GM12878 (cell line): ENCODE measurements around the gene MEIS1. TPM values are rescaled to one million over a fixed set of nuclear protein-coding genes. Genes with fewer than 3 reads are reported as not detected.

ENCODE experiments used
- ATAC-seq: fragments of 200-7000 bp; cut with Tn5 transposase; 3 replicates; pipeline ENCODE4 v1.9.1; 2020; ENCODE audit warnings: mild to moderate bottlenecking, moderate library complexity
- BruUV-seq: library from RNA; stranded (reverse); fragments of 400-500 nt; replicated peaks from 2 replicates; lab custom pipeline; 2021; lab: Mats Ljungman, UMichigan
- CTCF ChIA-PET: fragments of 300-600 bp; sonication (Branson Sonifier 250); formaldehyde crosslinking; extraction: SDS; loops from one replicate; lab custom pipeline; 2021; ENCODE audit warnings: inconsistent platforms; lab: Yijun Ruan, JAX
- POLR2A ChIA-PET: fragments of 350-600 bp; formaldehyde crosslinking; extraction: SDS; loops from one replicate; lab custom pipeline; 2021; ENCODE audit warnings: inconsistent platforms; lab: Charles Lee
- RAD21 ChIA-PET: fragments of 300-600 bp; sonication (Branson Sonifier 250); formaldehyde crosslinking; loops from one replicate; lab custom pipeline; 2023; ENCODE audit warnings: antibody characterized with exemption; ENCODE audit not compliant: unreplicated experiment; lab: Charles Lee
- SMC1A ChIA-PET: fragments of 300-600 bp; sonication (Branson Sonifier 250); formaldehyde crosslinking; loops from one replicate; lab custom pipeline; 2023; ENCODE audit not compliant: unreplicated experiment, uncharacterized antibody; lab: Charles Lee
- DNase-seq: peaks from one replicate; pipeline ENCODE4 v3.0.0-alpha.2; 2011; ENCODE audit warnings: low read depth, low spot score
- FAIRE-seq: peaks from 3 replicates; lab custom pipeline; 2011; peaks lifted over from hg19 to GRCh38; lab: Jason Lieb, UNC
- H2AFZ ChIP-seq: 2 replicates; pipeline ENCODE4 v1.6.0; 2011; ENCODE audit warnings: low read depth, low read length, control low read depth; ENCODE audit not compliant: control insufficient read depth
- H3K27ac ChIP-seq: 2 replicates; pipeline ENCODE4 v1.5.1; 2011; ENCODE audit warnings: control low read depth; ENCODE audit not compliant: control insufficient read depth, insufficient read depth
- H3K27me3 ChIP-seq, 2 experiments: replicated peaks in 1 of 2; 2 replicates each; pipeline versions ENCODE4 v1.6.0 to v1.6.1; 2011; ENCODE audit warnings: low read length in 1 of 2; ENCODE audit not compliant: control insufficient read depth in 2 of 2, insufficient read depth in 2 of 2
- H3K36me3 ChIP-seq, 2 experiments: 2 replicates each; pipeline ENCODE4 v1.5.1; 2011; ENCODE audit warnings: low read length in 1 of 2; ENCODE audit not compliant: control insufficient read depth in 2 of 2, insufficient read depth in 2 of 2
- H3K4me1 ChIP-seq: 2 replicates; pipeline ENCODE4 v1.6.1; 2011; ENCODE audit warnings: mild to moderate bottlenecking, low read length, moderate library complexity, mixed read lengths; ENCODE audit not compliant: control insufficient read depth, insufficient read depth
- H3K4me2 ChIP-seq: 2 replicates; pipeline ENCODE4 v1.6.0; 2011; ENCODE audit warnings: control low read depth; ENCODE audit not compliant: control insufficient read depth, insufficient read depth
- H3K4me3 ChIP-seq: fragments of 200-600 bp; sonication (generic); 2 replicates; pipeline ENCODE4 v1.5.1; 2016
- H3K79me2 ChIP-seq: 2 replicates; pipeline ENCODE4 v1.6.0; 2011; ENCODE audit warnings: low read length; ENCODE audit not compliant: control insufficient read depth, insufficient read depth
- H3K9ac ChIP-seq: 2 replicates; pipeline ENCODE4 v1.8.0; 2011; ENCODE audit warnings: low read length, control low read depth, mixed read lengths; ENCODE audit not compliant: control insufficient read depth, insufficient read depth
- H3K9me3 ChIP-seq: replicated peaks from 3 replicates; pipeline ENCODE4 v1.5.1; 2011; ENCODE audit warnings: mild to moderate bottlenecking, low read length; ENCODE audit not compliant: control insufficient read depth, insufficient read depth
- H4K20me1 ChIP-seq: 2 replicates; pipeline ENCODE4 v1.6.0; 2011; ENCODE audit not compliant: control insufficient read depth, insufficient read depth
- EZH2 ChIP-seq: IDR thresholded peaks from 2 replicates; pipeline ENCODE4 v1.6.1; 2012; ENCODE audit warnings: low read depth, mild to moderate bottlenecking, control low read depth, inconsistent platforms, low read length, borderline replicate concordance; ENCODE audit not compliant: control insufficient read depth
- MYB ChIP-seq: fragments of 150-350 bp; IDR thresholded peaks from 2 replicates; pipeline ENCODE4 v1.6.1; 2014; ENCODE audit warnings: mild to moderate bottlenecking, low read depth, low read length, borderline replicate concordance
- RUNX3 ChIP-seq: IDR thresholded peaks from 2 replicates; pipeline ENCODE4 v1.6.1; 2012; ENCODE audit warnings: low read length, inconsistent platforms
- SREBF2 ChIP-seq: IDR thresholded peaks from 2 replicates; pipeline ENCODE4 v1.6.1; 2012; ENCODE audit warnings: mild to moderate bottlenecking, low read length
- TARDBP ChIP-seq: IDR thresholded peaks from 2 replicates; pipeline ENCODE4 v1.6.1; 2016; ENCODE audit warnings: borderline replicate concordance
- ZNF24 ChIP-seq: fragments of 450-650 bp; IDR thresholded peaks from 2 replicates; pipeline ENCODE4 v1.6.1; 2017; ENCODE audit warnings: antibody characterized with exemption, mild to moderate bottlenecking
- ZZZ3 ChIP-seq: IDR thresholded peaks from 2 replicates; pipeline ENCODE4 v1.6.1; 2011; ENCODE audit warnings: low read depth; ENCODE audit not compliant: control insufficient read depth, insufficient read length
- WGBS: methylation state at CpG from one replicate; pipeline ENCODE4 v1.1.6; 2016; ENCODE audit warnings: low lambda C conversion rate; ENCODE audit not compliant: insufficient replicate concordance, insufficient coverage; ENCODE audit errors: missing lambda C conversion rate; 5-methylcytosine and 5-hydroxymethylcytosine counted together
- in situ Hi-C: fragments of 300-500 bp; cut with MboI; formaldehyde crosslinking; loops from 9 replicates; pipeline ENCODE4 v1.14.3; 2018; ENCODE audit warnings: mixed read lengths
- intact Hi-C: fragments of 100-400 bp; cut with micrococcal nuclease; formaldehyde crosslinking; loops from one replicate; pipeline ENCODE4 v1.14.2; 2022; ENCODE audit not compliant: unreplicated experiment
- polyA plus RNA-seq, 11 experiments: library from polyadenylated mRNA; depleted of rRNA in 4 of 11; unstranded in 6 of 11; stranded (reverse) in 5 of 11; fragments of >200 nt; fragmentation: Nextera tagmentation in 4 of 11; fragmentation: Illumina TruSeq in 1 of 11; extraction: Ambion mirVana in 4 of 11; extraction: Trizol in 1 of 11; gene quantifications; 1 replicate in 1 of 11; 2 replicates in 10 of 11; pipeline versions ENCODE4 v1.2.1 to v1.2.3, GENCODE V29; 2011 to 2016; ENCODE audit warnings: inconsistent platforms in 2 of 11, missing spikeins in 2 of 11, low read depth in 1 of 11
- total RNA-seq, 4 experiments: library from RNA; depleted of rRNA in 3 of 4; stranded (reverse); fragments of >200 nt in 3 of 4; fragmentation: Illumina TruSeq in 1 of 4; extraction: Trizol in 1 of 4; gene quantifications; 2 replicates each; pipeline versions ENCODE4 v1.2.1 to v1.2.3, GENCODE V29; 2013 to 2021
- TF ChIP-seq, protein P1 (sequence below): IDR thresholded peaks from 2 replicates; pipeline ENCODE4 v1.6.1; 2012; ENCODE audit warnings: mild to moderate bottlenecking, low read depth, low read length
- TF ChIP-seq, protein P2 (sequence below): fragments of 150-350 bp; IDR thresholded peaks from 2 replicates; pipeline ENCODE4 v1.6.1; 2016; ENCODE audit warnings: low read depth, low read length
- TF ChIP-seq, protein P3 (sequence below): fragments of 450-650 bp; IDR thresholded peaks from 2 replicates; pipeline ENCODE4 v1.6.1; 2014; ENCODE audit warnings: mild to moderate bottlenecking
- TF ChIP-seq, protein P4 (sequence below): fragments of 150-350 bp; IDR thresholded peaks from 2 replicates; pipeline ENCODE4 v1.6.1; 2014; ENCODE audit warnings: mild to moderate bottlenecking, low read depth, low read length

MEIS1 gene
- total and polyA plus RNA-seq, 10 of the 15 experiments (the other 5 are each of a cell fraction or from before 2014, with no cell fraction given): 0.04 to 0.31 (median 0.14) TPM; not detected in 6

DNA sequence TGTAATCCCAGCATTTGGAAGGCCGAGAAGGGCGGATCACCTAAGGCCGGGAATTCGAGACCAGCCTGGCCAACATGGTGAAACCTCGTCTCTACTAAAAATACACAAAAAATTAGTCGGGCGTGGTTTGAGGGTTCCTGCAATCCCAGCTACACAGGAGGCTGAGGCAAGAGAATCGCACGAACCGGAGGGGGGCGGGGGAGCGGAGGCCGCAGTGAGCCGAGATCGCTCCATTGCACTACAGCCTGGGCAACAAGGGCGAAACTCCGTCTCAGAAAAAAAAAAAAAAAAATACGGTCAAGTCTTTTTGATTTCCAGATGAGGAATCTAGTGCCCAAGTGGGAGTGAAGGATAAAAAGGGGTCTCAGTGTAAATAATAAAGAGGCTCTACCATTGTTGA lies 16.5 kb upstream of the MEIS1 start:
- 45% methylated on average over 11 of the region's 18 CpGs for WGBS
- no peaks in the 10 kb centered on the region for H4K20me1 ChIP-seq
- H3K79me2 ChIP-seq: no peaks in the 10 kb centered on the region
- no peak overlapping the region for H3K4me2 ChIP-seq
- ATAC-seq (no peak), DNase-seq (no peak), FAIRE-seq (no peak)
- no peaks in the 10 kb centered on the region for H3K36me3 ChIP-seq
- H3K27ac ChIP-seq: no peak overlapping the region
- CTCF ChIA-PET: interaction anchor here (0.6 to 2.1 kb wide), 2 partner anchors 10 to 11 kb away, joined by 3 to 5 read pairs; no protein-coding TSS in a partner anchor
- SMC1A ChIA-PET: no interaction called here
- no peaks in the 10 kb centered on the region for H3K9me3 ChIP-seq
- no TSS peak for BruUV-seq
- H3K4me1 ChIP-seq: no peaks in the 10 kb centered on the region
- H2AFZ ChIP-seq: no peak overlapping the region
- RAD21 ChIA-PET: no interaction called here
- no peak overlapping the region for H3K4me3 ChIP-seq
- in situ Hi-C loops: no loop called here
- POLR2A ChIA-PET: no interaction called here
- H3K9ac ChIP-seq: no peak overlapping the region
- H3K27me3 ChIP-seq: no peaks in the 10 kb centered on the region; a peak in 1 of 4 replicates
- intact Hi-C loops: no loop called here
- TF ChIP-seq, protein P1, sequence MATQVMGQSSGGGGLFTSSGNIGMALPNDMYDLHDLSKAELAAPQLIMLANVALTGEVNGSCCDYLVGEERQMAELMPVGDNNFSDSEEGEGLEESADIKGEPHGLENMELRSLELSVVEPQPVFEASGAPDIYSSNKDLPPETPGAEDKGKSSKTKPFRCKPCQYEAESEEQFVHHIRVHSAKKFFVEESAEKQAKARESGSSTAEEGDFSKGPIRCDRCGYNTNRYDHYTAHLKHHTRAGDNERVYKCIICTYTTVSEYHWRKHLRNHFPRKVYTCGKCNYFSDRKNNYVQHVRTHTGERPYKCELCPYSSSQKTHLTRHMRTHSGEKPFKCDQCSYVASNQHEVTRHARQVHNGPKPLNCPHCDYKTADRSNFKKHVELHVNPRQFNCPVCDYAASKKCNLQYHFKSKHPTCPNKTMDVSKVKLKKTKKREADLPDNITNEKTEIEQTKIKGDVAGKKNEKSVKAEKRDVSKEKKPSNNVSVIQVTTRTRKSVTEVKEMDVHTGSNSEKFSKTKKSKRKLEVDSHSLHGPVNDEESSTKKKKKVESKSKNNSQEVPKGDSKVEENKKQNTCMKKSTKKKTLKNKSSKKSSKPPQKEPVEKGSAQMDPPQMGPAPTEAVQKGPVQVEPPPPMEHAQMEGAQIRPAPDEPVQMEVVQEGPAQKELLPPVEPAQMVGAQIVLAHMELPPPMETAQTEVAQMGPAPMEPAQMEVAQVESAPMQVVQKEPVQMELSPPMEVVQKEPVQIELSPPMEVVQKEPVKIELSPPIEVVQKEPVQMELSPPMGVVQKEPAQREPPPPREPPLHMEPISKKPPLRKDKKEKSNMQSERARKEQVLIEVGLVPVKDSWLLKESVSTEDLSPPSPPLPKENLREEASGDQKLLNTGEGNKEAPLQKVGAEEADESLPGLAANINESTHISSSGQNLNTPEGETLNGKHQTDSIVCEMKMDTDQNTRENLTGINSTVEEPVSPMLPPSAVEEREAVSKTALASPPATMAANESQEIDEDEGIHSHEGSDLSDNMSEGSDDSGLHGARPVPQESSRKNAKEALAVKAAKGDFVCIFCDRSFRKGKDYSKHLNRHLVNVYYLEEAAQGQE: no peak
- TF ChIP-seq MYB: no peak
- TF ChIP-seq, protein P2, sequence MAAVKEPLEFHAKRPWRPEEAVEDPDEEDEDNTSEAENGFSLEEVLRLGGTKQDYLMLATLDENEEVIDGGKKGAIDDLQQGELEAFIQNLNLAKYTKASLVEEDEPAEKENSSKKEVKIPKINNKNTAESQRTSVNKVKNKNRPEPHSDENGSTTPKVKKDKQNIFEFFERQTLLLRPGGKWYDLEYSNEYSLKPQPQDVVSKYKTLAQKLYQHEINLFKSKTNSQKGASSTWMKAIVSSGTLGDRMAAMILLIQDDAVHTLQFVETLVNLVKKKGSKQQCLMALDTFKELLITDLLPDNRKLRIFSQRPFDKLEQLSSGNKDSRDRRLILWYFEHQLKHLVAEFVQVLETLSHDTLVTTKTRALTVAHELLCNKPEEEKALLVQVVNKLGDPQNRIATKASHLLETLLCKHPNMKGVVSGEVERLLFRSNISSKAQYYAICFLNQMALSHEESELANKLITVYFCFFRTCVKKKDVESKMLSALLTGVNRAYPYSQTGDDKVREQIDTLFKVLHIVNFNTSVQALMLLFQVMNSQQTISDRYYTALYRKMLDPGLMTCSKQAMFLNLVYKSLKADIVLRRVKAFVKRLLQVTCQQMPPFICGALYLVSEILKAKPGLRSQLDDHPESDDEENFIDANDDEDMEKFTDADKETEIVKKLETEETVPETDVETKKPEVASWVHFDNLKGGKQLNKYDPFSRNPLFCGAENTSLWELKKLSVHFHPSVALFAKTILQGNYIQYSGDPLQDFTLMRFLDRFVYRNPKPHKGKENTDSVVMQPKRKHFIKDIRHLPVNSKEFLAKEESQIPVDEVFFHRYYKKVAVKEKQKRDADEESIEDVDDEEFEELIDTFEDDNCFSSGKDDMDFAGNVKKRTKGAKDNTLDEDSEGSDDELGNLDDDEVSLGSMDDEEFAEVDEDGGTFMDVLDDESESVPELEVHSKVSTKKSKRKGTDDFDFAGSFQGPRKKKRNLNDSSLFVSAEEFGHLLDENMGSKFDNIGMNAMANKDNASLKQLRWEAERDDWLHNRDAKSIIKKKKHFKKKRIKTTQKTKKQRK: no peak
- no peak for TF ChIP-seq RUNX3
- no peak for TF ChIP-seq ZNF24
- TF ChIP-seq, protein P3, sequence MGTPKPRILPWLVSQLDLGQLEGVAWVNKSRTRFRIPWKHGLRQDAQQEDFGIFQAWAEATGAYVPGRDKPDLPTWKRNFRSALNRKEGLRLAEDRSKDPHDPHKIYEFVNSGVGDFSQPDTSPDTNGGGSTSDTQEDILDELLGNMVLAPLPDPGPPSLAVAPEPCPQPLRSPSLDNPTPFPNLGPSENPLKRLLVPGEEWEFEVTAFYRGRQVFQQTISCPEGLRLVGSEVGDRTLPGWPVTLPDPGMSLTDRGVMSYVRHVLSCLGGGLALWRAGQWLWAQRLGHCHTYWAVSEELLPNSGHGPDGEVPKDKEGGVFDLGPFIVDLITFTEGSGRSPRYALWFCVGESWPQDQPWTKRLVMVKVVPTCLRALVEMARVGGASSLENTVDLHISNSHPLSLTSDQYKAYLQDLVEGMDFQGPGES: no peak
- TF ChIP-seq ZZZ3: no peak
- TF ChIP-seq SREBF2: no peak
- TF ChIP-seq, protein P4, sequence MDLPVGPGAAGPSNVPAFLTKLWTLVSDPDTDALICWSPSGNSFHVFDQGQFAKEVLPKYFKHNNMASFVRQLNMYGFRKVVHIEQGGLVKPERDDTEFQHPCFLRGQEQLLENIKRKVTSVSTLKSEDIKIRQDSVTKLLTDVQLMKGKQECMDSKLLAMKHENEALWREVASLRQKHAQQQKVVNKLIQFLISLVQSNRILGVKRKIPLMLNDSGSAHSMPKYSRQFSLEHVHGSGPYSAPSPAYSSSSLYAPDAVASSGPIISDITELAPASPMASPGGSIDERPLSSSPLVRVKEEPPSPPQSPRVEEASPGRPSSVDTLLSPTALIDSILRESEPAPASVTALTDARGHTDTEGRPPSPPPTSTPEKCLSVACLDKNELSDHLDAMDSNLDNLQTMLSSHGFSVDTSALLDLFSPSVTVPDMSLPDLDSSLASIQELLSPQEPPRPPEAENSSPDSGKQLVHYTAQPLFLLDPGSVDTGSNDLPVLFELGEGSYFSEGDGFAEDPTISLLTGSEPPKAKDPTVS: no peak
- TF ChIP-seq EZH2: no peak
- TF ChIP-seq TARDBP: no peak
